22Rv1 (cell line): ENCODE data around the gene SLC12A5.

Experiments used
- H3K27ac ChIP-seq: fragments of 450-650 bp; 2 replicates; pipeline ENCODE4 v1.5.1; 2017
- ZFX ChIP-seq: fragments of 450-650 bp; IDR thresholded peaks from 2 replicates; pipeline ENCODE4 v1.6.1; 2017; ENCODE audit warnings: antibody characterized with exemption, borderline replicate concordance
- TF ChIP-seq, protein P1 (sequence below): fragments of 450-650 bp; IDR thresholded peaks from 2 replicates; pipeline ENCODE4 v1.5.1; 2017; ENCODE audit warnings: mild to moderate bottlenecking

Gene SLC12A5

DNA sequence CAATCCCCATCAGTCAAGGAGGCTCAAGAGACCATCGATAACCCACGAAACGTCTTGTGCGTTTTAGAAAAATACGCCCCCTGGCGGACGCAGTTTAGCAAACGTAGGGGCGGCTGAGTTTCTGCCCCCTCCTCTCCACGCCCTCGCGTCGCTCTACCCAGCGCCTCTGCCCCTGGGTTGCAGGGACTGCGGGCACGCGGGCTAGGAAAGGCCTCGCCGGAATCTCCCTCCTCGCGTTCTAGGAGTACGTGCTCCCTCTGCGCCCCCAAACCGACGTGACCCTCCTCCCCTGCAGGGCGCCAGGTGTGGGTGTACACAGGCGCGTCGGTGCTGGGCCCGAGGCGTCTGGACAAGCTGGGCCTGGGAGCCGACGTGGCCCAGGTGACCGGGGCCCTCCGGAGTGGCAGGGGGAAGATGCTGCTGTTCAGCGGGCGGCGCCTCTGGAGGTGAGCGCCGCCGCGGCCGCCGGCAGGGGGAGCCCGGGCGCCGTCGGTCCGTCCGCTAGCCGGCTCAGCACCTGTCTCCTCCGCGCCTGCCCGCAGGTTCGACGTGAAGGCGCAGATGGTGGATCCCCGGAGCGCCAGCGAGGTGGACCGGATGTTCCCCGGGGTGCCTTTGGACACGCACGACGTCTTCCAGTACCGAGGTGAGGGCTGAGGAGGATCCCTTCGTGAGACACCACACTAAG lies 15.0 kb upstream of the SLC12A5 start:
- no peak overlapping the region for H3K27ac ChIP-seq
- TF ChIP-seq ZFX = no peak
- TF ChIP-seq, protein P1, sequence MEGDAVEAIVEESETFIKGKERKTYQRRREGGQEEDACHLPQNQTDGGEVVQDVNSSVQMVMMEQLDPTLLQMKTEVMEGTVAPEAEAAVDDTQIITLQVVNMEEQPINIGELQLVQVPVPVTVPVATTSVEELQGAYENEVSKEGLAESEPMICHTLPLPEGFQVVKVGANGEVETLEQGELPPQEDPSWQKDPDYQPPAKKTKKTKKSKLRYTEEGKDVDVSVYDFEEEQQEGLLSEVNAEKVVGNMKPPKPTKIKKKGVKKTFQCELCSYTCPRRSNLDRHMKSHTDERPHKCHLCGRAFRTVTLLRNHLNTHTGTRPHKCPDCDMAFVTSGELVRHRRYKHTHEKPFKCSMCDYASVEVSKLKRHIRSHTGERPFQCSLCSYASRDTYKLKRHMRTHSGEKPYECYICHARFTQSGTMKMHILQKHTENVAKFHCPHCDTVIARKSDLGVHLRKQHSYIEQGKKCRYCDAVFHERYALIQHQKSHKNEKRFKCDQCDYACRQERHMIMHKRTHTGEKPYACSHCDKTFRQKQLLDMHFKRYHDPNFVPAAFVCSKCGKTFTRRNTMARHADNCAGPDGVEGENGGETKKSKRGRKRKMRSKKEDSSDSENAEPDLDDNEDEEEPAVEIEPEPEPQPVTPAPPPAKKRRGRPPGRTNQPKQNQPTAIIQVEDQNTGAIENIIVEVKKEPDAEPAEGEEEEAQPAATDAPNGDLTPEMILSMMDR = peak; percentile 96

GRCh38 chr20:46014517-46015396 lies 14.3 kb upstream of the SLC12A5 start:
- TF ChIP-seq, protein P1 = no peak
- no peak for TF ChIP-seq ZFX
- H3K27ac ChIP-seq = no peak overlapping the region

DNA sequence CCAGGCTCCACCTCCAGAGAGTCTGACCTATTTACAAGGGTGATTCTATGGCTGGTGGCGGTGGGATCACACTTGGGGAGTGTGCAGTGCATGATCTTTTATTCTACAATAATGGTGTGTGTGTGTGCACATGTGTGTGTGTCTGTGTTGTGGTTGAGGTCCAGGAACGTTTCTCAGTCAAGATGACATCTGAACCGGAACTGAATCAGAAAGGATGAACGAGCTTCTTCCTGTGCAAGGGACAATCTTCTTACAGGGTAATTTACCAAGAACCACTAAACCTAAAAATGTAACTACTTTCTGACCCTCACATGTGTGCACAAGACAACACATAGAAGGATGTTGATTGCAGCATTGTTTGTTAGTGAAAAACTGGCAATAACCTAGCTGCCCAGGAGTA lies 11.7 kb upstream of the SLC12A5 start:
- no peak for TF ChIP-seq ZFX
- TF ChIP-seq, protein P1 = no peak
- no peak overlapping the region for H3K27ac ChIP-seq

- no peak overlapping the region for H3K27ac ChIP-seq
- no peak for TF ChIP-seq ZFX
- TF ChIP-seq, protein P1 = no peak
These were observed 10.9 kb upstream of the SLC12A5 start for GRCh38 chr20:46018112-46018511.

- TF ChIP-seq ZFX = no peak
- TF ChIP-seq, protein P1 = no peak
- H3K27ac ChIP-seq = no peak overlapping the region
These were observed 10.4 kb upstream of the SLC12A5 start for GRCh38 chr20:46018611-46019010.

DNA sequence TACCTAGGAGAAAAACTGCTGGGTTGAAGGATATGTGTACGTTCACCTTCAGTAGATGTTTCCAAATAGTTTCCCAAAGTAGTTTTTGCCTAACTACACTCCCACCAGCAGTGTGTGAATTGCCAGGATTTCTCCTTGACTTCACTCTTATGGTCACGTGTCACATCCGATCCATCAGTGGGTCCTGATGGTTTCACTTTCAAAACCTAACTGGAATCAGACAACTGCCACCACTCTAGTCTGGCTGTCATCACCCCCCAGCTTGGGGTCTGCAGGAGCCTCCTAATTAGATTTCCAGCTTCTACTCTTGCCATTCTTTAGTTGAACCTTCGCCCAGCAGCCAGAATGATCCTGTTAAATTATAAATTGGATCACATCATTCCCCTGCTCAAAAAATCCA lies 8.5 kb upstream of the SLC12A5 start:
- no peak overlapping the region for H3K27ac ChIP-seq
- TF ChIP-seq, protein P1 = no peak
- no peak for TF ChIP-seq ZFX
